Embryonic facial prominence (tissue), 1 donor: ENCODE measurements around the gene HOATZ.

Source experiments
- DNase-seq: peaks from one replicate; pipeline ENCODE4 v3.0.0-alpha.2; 2016; ENCODE audit errors: extremely low spot score

The HOATZ gene

DNA sequence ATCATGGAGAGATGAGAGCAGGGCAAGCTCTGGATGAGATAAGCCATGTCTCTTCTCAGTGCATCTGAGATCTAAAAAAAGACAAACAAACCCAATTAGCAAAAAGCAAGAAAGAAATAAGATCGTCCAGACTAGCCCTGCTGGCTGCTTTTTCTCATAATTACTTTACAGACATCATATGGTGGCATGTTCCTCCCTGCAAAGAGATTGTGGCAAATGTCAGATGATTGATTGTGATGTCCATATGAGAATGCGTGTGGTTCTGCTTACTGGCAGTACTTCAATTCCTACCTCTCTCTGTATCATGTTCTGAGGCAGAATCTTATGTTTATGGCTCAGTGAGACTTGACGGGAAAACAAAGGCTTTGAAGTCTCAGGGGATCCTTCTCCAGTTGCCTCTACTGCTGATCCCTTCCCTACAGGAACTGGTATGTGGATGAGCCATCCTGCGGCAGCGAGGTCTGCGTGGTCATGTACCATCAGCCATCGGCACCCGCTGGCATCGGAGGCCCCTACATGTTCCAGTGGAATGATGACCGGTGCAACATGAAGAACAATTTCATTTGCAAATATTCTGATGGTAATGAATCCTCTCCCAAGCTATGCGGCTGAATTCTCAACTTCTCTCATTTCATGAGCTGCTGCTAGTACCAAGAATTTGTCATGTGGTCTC is 34.8 kb downstream of the HOATZ start:
- no peak for DNase-seq

DNA sequence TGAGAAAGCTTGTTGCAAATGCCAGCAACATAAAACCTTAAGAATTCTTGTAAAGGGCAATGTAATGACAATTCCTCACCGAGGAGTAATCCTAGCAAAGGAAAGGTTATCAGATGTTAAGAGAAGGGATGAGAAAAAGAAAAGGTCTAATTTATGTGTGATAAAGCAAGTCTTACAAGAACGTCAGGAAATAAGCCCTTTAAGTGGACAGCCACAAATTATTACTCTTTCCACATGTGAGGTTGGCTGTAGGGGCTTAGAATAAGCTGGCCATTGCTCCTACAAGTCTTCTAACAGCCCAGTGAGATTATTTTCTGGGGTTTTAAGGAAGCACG is 35.3 kb downstream of the HOATZ start:
- DNase-seq = no peak

DNA sequence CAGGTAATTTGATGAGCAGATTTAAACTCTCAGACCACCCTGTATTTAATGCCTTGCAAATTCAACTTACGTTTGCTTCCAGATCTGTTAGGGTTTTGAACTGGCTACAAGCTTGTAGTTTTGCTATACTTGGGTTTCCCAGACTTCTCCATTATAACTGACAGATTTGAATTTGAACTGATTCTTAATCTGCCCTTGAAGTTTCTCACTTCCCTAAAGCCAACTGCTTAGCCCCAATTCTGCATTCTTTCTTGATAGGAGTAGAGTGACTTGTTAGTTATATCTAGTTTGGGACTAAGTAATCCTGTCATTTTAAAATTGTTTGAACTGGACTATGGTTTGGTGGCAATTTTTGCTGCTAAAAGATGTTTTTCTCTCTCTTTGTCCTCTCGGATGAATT is 35.7 kb downstream of the HOATZ start:
- no peak for DNase-seq

DNA sequence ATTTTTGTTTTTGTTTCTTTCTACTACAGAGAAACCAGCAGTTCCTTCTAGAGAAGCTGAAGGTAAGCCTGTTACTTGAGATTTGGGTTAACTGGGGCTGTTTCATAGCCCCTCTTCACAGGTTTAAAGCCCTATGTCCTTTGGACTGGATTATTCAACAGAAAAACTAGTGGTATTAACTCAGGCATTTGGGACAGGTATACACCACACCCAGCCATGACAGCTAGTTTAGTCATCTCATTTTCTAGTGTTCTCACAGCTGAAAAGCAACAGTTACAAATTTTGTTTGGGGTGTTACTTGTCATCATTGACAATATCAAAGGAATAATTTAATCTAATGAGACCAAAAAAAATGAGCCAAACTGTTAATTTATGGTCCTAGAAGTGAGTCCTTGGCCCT is 40.0 kb downstream of the HOATZ start:
- DNase-seq = no peak

DNA sequence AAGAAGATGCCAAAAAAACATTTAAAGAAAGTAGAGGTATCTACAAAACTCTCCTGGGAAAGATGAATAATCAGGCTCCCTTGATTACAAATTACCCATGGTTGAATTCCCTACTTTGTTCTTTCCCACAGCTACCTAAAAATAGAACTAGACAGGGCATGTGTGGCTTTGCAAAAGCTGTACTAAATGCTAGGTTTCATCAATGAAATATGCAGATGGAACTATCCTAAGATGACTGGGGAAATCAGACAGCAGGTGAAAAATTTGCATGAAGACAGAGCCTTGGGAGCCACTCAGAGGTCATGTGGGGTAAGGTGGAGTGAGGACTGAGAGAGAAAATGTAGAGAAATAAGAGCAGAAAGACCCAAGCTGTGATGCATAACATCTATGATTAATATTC is 40.7 kb downstream of the HOATZ start:
- no peak for DNase-seq

DNA sequence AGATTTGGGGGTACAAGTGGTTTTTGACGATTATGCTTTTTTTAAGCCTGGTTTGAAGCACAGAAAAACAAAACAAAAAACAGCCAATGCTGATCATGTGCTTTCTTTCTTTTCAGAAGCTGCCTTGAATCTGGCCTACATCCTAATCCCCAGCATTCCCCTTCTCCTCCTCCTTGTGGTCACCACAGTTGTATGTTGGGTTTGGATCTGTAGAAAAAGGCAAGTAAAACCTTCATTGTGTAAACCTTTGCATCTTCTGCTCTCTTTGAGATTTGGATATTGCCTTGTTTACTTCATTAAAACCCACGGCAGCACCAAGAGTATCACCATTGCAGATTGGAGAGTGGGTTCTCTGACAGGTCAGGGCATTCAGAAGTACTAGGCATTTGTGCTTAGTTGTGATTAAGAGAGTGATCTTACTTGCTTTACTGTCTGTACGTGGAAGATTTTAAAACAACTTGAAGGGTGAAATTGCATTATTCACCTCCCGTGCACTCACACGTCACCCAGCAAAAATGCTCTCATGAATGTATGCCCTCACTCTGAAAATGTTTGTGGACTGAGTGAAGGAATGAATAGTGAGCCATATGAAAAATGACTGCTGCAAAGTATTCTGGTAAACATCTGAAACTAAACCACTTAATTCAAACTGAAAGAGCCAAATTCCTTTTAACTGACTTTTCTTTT is 43.0 kb downstream of the HOATZ start:
- no peak for DNase-seq

DNA sequence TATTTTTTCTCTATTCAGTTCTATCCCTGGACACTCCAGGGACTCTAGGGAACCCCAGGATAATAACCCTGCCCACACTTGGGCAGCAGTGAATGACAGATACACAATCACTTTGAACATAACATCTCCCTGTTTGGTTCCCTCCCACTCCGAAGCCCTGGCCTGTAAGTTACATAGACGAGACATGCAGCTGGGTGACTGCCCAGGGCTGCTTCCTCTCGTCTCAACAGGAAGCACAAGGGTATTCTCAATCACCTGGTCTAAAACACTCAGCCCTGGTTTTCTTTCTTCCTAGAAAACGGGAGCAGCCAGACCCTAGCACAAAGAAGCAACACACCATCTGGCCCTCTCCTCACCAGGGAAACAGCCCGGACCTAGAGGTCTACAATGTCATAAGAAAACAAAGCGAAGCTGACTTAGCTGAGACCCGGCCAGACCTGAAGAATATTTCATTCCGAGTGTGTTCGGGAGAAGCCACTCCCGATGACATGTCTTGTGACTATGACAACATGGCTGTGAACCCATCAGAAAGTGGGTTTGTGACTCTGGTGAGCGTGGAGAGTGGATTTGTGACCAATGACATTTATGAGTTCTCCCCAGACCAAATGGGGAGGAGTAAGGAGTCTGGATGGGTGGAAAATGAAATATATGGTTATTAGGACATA is 45.4 kb downstream of the HOATZ start:
- DNase-seq = no peak

DNA sequence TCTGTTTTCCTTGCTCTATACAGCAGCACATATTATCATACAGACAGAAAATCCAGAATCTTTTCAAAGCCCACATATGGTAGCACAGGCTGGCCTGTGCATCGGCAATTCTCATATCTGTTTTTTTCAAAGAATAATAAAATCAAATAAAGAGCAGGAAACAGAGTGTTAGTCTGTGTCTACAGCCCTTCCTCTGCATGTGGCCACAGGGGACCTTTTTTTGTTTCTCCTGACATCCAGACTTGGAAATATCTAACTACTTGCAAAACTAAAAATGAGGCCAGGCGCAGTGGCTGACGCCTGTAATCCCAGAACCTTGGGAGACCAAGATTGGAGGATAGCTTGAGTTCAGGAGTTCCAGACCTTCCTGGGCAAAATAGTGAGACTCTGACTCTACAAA is 46.2 kb downstream of the HOATZ start:
- DNase-seq = no peak

DNA sequence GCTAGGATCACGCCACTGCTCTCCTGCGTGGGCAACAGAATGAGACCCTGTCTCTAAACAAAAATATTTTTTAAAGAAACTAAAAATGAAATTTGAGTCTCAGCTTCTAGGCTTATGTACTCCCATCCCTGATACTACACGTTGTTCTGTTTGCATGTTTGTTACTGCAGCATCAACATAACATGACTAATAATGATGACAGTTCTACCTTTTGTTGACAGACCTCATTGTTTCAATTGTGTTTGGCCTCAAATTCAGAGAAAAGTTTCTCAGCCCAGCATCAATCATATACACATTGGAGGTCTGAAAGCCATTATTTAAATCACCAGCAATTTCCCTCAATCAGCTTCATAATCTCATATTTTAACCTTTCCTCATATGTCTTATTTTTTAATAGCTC is 46.7 kb downstream of the HOATZ start:
- no peak for DNase-seq

DNA sequence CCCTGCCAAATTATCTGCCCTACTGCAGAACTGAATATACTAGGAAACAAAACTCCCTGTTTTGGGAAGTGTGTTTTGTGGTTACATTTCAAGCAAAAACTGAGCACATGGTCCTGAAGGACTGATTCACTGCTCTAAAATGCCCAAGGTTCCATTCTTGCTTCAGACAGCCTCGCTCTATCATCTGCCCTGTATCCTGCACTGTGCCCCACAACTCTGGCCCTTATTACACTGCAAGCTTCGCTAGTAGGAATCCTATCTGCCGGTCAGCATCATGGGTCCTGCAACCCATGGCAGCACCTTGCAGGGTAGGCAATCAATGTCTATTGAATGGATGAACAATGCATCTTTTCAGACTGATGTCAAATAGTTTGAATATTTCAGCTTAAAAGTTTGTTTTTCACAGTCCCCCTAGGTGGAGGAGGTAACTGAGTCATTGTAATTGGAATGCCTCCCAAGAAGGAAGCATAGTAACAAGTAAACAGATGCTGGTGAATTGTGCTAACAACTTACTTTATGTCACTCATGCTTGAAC is 47.3 kb downstream of the HOATZ start:
- no peak for DNase-seq

DNA sequence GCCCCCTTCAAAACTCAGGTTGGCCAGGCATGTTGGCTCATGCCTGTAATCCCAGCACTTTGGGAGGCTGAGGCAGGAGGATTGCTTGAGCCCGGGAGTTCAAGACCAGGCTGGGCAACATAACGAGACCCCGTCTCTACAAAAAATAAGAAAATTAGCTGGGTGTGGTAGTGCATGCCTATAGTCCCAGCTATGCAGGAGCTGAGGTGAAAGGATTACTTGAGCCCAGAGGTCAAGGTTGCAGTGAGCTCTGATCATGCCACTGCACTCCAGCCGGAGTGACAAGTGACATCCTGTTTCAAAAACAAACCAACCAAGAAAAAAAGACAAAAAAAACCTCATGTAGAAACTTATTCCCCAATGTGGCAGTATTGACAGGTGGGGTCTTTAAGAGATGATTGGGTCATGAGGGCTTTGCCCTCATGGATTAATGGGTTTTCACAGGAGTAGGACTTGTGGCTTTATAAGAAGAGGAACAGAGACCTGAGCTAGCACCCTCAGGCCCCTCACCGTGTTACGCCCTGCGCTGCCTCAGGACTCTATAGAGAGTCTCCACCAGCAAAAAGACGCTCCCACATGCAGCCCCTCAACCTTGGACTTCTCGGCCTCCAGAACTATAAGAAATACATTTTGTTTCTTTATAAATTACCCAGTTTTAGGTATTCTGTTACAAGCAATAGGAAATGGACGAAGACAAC is 48.3 kb downstream of the HOATZ start:
- DNase-seq = no peak

DNA sequence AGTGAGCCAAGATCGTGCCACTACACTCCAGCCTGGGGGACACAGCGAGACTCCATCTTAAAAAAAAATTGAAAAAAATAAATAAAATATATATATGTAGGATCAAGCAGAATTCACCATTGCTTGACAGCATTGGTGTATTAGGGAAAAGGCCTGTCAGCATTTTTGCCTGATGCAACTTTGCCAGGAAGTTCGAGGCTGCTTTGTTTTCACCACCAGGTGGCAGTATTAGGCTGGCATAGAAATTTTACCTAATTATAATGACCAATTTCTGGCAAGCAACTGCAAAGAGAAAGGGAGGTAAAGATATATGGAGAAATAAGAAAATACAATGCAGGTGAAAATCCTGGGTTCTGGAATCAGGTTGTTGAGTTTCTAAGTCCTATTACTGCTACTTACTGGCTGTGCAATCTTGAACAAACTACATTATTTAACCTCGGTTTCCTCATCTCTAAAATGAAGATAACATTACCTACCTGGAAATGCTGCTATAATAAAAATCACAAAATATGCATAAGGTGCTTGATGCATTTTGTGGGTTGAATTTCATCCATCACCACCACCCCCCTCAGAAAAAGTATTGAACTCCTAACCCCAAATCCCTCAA is 50.6 kb downstream of the HOATZ start:
- DNase-seq = peak; percentile 64

DNA sequence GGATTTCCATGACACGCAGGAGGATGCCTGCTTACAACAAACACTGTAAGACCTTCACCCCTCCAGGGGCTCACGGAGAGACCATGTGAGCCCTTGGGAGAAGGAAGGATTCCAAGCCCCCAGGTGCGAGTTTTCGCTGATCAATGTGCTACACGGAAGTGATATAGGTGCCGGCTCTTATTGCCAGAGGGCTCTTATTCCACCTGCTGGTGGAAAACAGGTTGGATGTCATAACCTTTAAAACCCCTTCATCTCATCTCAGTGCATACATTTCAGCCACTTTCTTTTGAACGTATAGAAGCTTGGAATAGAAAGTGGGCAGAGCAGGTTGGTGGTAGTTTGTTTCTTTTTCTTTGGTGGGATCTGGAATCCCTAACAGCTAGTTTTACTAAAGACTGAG is 51.7 kb downstream of the HOATZ start:
- DNase-seq = no peak

DNA sequence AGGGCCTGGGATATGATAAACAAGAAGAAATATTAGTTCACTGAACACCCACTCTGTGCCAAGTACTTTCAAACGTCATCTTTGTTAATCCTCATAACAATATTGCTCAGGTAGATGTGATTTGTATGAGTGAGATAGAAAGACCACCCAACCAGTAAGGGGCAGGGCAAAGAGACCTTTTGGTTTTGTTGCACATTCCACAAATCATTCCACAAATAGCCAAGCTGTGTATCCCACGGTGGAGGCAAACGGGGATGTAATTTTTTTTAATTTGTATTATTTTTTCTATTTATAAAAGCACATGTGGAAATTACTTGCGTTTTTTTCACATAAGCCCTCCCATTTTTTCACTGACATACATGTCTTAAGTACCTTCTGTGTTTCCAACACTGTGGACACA is 54.9 kb downstream of the HOATZ start:
- DNase-seq = no peak

DNA sequence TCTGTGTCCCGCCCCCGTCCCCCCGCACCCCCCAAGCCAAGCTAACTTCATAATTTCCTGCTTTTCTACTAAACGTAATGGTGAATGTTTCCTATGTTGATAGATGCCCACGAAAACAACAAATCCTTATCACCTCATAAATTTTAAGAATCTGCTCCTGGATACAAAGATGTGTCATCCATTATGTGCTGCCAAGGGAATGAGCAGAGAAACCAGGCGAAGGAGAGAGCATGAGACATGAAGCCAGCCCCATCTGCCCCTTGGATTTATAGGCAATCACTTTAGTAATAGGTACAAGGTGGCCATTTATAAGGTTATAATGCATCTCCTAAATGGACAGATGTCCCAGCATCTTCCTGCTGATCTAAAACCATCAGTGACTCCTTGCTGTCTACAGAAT is 56.2 kb downstream of the HOATZ start:
- no peak for DNase-seq

DNA sequence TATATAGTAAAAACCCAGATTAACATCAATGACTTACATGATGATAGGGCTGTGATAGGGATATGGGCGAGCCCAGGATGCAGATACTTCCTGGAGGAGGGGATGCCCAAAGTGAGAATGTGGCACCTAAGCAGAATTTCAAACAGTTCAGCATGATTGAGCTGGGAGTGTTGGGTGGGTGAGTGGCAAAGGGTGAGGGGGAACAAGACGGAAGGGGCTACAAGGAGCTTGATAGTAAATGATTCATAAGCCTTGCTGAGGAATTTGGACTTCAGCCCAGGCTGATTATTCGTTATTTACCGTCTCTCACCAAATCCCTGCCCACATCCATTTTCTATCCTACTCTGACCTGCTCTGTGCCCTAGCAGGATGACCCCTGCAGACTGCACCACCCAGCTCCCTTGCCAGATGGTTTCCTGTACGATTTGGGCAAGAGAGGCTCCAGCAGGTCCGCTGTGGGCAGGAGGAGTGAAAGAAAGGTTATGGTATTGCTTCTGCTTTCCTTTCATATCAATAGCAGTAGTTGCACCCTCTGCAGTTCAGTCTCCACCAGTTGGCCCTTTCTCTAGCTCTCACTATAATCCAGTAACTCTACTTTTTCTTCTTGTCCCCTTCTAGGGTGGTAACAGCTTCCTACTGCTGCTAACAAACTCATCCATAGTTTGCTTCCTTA is 57.4 kb downstream of the HOATZ start:
- no peak for DNase-seq

DNA sequence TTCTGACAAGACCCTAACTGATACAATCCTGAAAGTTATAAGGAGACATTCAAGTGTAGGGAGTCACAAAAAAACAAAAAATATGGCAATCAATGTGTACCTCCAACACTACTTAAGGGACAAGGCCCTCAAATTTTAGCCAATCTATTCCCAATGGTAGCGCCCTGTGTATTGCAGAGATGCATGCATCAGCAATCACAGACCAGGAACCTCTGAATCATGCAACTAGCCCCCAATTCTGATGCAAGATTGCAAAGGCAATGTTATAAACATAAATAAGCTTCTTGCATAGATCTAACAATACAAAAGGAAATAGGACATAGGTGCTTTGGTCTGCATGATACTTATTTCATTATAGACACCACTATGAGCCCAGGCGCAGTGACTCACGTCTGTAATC is 58.0 kb downstream of the HOATZ start:
- DNase-seq = no peak

DNA sequence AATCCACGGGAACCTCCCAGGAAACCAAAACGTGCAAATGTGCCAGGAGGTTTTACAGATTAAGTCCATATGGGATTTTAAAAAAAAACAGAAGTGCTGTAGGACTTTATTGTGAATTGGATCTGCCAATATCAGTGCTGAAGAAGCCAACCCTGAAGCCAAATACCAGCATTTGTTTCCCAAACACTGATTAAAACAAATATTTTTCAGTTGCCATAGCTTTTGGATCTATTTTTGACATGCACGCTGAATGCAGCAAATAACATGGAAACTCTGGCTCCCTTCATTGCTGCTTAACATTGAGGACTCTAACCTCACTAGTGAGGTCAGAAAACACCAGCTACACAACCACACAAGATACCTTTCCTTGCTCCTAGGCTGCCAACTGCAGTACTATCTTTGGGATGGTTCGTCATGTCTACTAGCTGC is 59.3 kb downstream of the HOATZ start:
- peak; percentile 70 for DNase-seq

DNA sequence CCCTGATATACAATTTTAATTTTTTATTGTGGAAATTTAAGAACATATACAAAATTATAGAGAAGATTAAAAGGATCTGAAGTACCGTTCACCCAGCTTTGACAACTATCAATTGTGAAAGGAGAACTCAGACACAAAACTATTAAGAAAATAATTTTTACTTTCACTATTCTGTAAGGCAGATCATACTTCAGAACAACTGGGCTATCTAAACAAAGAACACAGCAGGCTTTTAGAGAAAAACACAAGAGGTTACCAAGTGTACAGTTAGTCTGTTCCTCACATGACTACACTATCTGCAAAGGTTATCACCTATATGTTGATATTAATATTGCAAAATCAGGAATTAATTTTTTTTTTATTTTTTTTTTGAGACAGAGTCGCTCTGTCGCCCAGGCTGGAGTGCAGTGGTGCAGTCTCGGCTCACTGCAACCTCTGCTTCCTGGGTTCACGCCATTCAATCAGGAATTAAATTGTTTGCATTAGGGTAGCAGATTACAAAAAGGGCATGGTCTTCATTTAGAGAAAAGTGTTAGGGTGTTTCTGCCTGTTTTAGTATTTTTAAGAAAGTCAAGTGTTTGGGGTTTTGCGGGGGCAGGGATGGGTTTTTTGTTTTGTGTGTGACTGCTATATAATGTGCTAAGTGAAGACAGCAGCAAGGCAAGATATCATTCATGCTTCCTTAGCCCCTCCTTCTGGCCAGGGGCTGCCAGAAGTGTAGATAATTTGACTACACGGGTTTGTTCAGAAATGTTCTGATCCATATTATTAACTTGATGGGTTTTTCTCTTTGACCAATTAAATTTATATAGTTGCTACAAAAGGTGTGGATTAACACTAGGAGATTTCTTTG is 60.0 kb downstream of the HOATZ start:
- no peak for DNase-seq

DNA sequence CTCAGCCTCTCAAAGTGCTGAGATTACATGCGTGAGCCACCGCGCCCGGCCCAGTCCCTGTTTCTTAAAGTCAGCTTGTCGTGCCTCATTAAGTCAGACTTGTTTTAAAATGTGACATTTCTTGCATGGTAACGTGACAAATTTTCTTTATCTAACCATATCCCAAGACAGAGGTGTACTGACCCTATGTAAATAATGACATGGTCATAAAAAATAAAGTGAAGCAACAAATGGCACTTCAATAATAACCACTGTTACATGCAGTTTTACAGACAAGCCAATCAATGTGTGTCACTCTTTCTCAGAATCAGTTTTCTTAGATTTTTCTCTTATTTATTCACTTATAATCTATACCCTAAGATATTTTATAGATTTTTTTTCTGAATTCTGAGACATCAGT is 61.2 kb downstream of the HOATZ start:
- no peak for DNase-seq

DNA sequence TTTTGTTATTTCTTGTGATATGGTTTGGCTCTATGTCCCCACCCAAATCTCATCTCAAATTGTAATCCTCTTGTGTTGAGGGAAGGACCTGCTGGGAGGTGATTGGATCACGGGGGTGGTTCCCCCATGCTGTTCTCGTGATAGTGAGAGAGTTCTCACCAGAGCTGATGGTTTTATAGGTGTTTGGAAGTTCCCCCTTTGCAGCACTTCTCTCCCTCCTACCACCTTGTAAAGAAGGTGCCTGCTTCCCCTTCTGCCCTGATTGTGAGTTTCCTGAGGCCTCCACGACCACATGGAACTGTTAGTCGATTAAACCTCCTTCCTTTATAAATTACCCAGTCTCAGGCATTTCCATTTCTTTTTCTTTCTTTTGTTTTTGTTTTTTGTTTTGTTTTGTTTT is 63.2 kb downstream of the HOATZ start:
- DNase-seq = no peak
